ENCODE measurements around the gene TUBA4B.

TUBA4B gene

GRCh38 chr2:219293736-219294231 lies 40.7 kb downstream of the TUBA4B start:
- Mint-ChIP-seq H3K27ac (no peak overlapping the region), H3K9me3 (no peaks in the 10 kb centered on the region), H3K36me3 (ENCODE audit: low read depth) (no peaks in the 10 kb centered on the region), H3K27me3 (ENCODE audit: low read depth, poor library complexity) (peaks cover 61% of the 10 kb centered on the region), H3K4me1 (peaks cover 9% of the 10 kb centered on the region), H3K4me3 (peak overlapping the region; percentile 83)
- TF ChIP-seq CTCF (IDR thresholded peaks at IDR 0.05): no peak
- DNase-seq: no peak

GRCh38 chr2:219294356-219295351 lies 41.6 kb downstream of the TUBA4B start:
- Mint-ChIP-seq H3K27ac (no peak overlapping the region), H3K4me1 (peaks cover 9% of the 10 kb centered on the region), H3K27me3 (ENCODE audit: low read depth, poor library complexity) (peaks cover 69% of the 10 kb centered on the region), H3K4me3 (peak overlapping the region; percentile 83), H3K36me3 (ENCODE audit: low read depth) (no peaks in the 10 kb centered on the region), H3K9me3 (no peaks in the 10 kb centered on the region)
- peak; percentile 98 for TF ChIP-seq CTCF (IDR thresholded peaks at IDR 0.05)
- peak; percentile 91 for DNase-seq

GRCh38 chr2:219296142-219296541 lies 43.1 kb downstream of the TUBA4B start:
- TF ChIP-seq CTCF (IDR thresholded peaks at IDR 0.05): no peak
- Mint-ChIP-seq H3K9me3 (no peaks in the 10 kb centered on the region), H3K4me3 (no peak overlapping the region), H3K4me1 (peaks cover 9% of the 10 kb centered on the region), H3K27ac (no peak overlapping the region), H3K36me3 (ENCODE audit: low read depth) (no peaks in the 10 kb centered on the region), H3K27me3 (ENCODE audit: low read depth, poor library complexity) (peaks cover 77% of the 10 kb centered on the region)
- DNase-seq: no peak

GRCh38 chr2:219296631-219297391 lies 43.8 kb downstream of the TUBA4B start:
- H3K27me3 Mint-ChIP-seq (ENCODE audit: low read depth, poor library complexity): peaks cover 82% of the 10 kb centered on the region

More at GRCh38 chr2:219296631-219297391, 43.8 kb downstream of the TUBA4B start:
- TF ChIP-seq CTCF (IDR thresholded peaks at IDR 0.05): no peak
- H3K9me3 Mint-ChIP-seq: no peaks in the 10 kb centered on the region
- no peak overlapping the region for H3K4me3 Mint-ChIP-seq
- no peaks in the 10 kb centered on the region for H3K36me3 Mint-ChIP-seq (ENCODE audit: low read depth)
- peaks cover 9% of the 10 kb centered on the region for H3K4me1 Mint-ChIP-seq
- H3K27ac Mint-ChIP-seq: no peak overlapping the region
- no peak for DNase-seq

Data from nephron progenitor cell (in vitro differentiated cells).